A549 (cell line): Measurements from ENCODE around the gene ADCY4.

Experiments used
- BHLHE40 ChIP-seq: IDR thresholded peaks from 2 replicates; pipeline ENCODE4 v1.6.1; 2012; ENCODE audit warnings: low read depth, low read length, inconsistent platforms
- CHD4 ChIP-seq: fragments of 200-600 bp; sonication (generic); IDR thresholded peaks from 2 replicates; pipeline ENCODE4 v1.6.1; 2016; ENCODE audit warnings: antibody characterized with exemption, mild to moderate bottlenecking, borderline replicate concordance
- CTCF ChIP-seq: fragments of >200 bp; sonication (Bioruptor Twin); formaldehyde crosslinking; IDR thresholded peaks from 3 replicates; pipeline ENCODE4 v1.5.1; 2016
- HOXB13 ChIP-seq: fragments of 250-450 bp; sonication (Bioruptor Pico); IDR thresholded peaks from 2 replicates; pipeline ENCODE4 v1.5.0; 2020; ENCODE audit warnings: low read depth, mild to moderate bottlenecking, moderate library complexity
- HOXB5 ChIP-seq: fragments of 250-450 bp; sonication (Bioruptor Pico); IDR thresholded peaks from 2 replicates; pipeline ENCODE4 v1.5.0; 2020; ENCODE audit warnings: mild to moderate bottlenecking, moderate library complexity
- POLR2A ChIP-seq: IDR thresholded peaks from 2 replicates; pipeline ENCODE4 v1.6.1; 2012; ENCODE audit warnings: mild to moderate bottlenecking, low read length
- RFX5 ChIP-seq: fragments of 450-650 bp; IDR thresholded peaks from 2 replicates; pipeline ENCODE4 v1.7.1; 2014; ENCODE audit warnings: antibody characterized with exemption, mild to moderate bottlenecking, moderate library complexity
- TF ChIP-seq, protein P1 (sequence below): fragments of >200 bp; sonication (Bioruptor Twin); formaldehyde crosslinking; IDR thresholded peaks from 3 replicates; pipeline ENCODE4 v1.6.1; 2016
- TF ChIP-seq, protein P2 (sequence below): IDR thresholded peaks from 2 replicates; pipeline ENCODE4 v1.6.1; 2012

DNA sequence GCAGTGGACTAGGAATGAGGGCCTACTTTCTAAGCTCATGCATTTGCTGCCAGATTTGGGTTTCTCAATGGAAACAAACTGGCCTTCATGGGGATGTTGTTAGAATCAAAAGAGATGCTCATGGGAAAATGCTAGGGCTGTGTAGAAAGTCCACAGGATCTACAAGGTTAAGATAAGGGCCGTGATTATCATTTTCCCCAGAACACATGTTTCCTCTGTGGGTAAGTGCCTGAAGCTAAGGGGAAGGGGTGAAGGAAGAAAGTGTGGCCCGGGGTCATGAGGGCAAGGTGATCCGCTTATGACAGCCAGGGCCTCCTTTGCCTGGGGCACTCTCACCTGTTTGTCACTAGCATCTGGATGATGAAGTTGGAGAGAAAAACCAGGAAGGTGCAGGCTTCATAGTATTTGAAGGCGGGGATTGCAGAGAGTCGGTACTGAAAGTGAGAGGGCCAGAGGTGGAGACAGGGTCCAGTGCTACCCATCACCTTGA is 9.8 kb downstream of the ADCY4 start:
- TF ChIP-seq BHLHE40 = no peak
- TF ChIP-seq, protein P1, sequence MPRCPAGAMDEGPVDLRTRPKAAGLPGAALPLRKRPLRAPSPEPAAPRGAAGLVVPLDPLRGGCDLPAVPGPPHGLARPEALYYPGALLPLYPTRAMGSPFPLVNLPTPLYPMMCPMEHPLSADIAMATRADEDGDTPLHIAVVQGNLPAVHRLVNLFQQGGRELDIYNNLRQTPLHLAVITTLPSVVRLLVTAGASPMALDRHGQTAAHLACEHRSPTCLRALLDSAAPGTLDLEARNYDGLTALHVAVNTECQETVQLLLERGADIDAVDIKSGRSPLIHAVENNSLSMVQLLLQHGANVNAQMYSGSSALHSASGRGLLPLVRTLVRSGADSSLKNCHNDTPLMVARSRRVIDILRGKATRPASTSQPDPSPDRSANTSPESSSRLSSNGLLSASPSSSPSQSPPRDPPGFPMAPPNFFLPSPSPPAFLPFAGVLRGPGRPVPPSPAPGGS = no peak
- TF ChIP-seq RFX5 = no peak
- no peak for TF ChIP-seq HOXB5 (CRISPR knock-in tag)
- TF ChIP-seq, protein P2, sequence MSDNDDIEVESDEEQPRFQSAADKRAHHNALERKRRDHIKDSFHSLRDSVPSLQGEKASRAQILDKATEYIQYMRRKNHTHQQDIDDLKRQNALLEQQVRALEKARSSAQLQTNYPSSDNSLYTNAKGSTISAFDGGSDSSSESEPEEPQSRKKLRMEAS = no peak
- no peak for TF ChIP-seq CTCF
- TF ChIP-seq CHD4 = no peak
- no peak for TF ChIP-seq POLR2A
- no peak for TF ChIP-seq HOXB13
